Islet precursor cell (in vitro differentiated cells): ENCODE data around the gene OTP.
"Not testable (repeated sequence)": the region's sequence is repeated elsewhere in the genome, so short reads cannot be mapped to it uniquely, and the experiment has no call there.

Experiments used
- DNase-seq: peaks from one replicate; pipeline ENCODE4 v3.0.0-alpha.2; 2018

The OTP gene

DNA sequence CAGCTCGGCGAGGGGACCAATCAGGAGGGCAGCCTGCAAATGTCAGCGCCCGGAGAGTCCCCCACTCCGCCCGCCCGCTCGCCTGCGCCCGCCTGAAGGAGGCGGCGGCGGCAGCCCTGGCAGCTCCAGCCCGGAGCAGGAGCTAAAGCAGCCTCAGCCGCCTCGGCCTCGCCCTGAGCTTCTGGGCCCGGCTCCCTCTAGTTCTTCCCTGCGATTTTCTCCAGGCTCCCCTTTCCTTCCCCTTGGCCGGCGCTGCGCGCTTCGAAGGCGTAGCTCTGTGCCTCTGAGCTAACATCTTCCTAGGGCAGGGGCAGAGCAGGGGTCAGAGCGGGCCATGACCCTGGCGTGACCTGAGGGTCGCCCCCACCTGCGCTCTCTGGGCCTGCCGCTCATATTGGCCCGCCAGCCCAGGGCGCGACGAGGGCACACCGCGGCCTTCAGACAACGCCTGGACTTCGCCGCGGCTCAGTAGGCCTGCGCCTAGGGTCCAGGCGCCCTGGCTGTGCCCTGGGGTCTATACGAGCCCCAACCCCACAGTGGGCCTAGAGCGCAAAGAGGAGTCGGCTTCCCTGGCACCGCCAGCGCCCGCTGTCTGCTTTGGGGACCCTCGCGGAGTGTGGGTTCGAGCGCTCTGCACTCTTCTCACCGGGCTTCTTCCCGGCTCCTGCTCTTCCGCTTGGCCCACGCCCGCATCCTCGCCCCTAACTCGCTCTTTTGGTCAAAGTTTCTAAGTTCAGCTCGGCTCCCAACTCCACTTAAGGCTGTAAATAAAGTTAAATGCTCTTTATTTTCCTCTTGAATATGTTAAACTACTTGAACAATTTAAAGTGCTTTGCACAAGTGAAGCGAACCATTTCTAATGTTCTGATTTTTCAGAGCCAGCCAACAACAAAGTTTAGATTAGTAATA is 504 bp upstream of the OTP start:
- peak; percentile 82 for DNase-seq

DNA sequence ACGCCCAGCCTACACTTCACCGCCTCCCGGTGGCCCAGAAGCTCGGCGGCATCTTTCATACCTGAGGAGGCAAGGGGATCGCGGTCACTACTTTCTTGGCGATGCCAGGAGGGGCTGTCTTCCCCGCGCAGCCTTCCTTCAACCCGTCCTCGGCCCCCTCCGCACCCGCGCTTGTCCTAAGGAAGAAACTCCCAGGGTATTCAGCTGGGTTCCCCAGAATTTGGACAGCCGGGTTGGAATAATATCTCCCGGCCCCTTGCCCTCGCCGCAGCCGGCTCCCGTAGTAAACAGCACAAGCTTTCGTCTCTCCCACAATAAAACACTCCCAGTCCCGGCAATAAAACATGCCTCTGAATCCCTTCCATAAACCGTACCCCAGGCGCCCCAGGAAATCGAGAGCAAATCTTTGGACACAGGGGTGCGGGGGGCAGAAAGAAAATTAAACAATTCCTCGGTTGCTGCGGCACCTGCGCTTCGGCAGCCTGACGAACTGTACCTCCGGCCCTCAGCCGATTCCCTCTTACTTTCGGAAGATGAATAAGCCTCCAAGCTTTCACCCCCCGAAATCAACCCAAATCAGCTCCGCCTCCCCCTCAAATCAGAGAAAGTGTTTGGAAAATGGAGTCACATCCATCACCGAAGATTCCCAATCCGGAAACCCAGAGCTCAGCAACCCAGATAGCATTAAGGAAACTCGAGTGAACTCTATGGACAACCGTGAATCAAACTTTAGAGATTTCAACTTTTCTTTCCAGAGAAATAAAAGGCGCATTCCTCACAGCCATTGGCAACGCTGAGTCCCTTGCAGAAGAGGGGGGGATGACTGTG is 1.1 kb downstream of the OTP start:
- DNase-seq, result no peak

DNA sequence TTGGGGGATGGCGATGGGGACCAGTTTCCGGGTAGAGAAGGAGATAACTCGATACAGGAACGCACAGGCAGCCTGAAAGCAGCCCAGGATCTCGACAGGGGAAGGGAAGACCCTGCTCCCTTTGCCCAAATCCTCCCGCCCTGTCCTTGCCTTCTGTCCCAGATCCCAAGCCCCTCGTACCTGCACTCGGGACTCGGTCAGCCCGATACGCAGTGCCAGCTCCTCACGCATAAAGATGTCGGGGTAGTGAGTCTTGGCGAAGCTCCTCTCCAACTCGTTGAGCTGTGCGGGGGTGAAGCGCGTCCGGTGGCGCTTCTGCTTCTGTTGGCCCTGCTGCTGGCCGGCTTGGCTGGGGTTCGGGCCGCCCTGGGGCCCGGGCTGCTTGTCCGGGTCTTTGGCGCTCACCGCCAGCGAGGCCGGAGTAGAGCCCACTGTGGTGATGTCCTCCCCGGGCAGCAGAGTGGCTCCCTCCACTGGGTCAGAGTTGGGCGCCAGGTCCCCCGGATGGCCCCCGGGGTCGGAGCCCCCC is 1.8 kb downstream of the OTP start:
- DNase-seq, result no peak

DNA sequence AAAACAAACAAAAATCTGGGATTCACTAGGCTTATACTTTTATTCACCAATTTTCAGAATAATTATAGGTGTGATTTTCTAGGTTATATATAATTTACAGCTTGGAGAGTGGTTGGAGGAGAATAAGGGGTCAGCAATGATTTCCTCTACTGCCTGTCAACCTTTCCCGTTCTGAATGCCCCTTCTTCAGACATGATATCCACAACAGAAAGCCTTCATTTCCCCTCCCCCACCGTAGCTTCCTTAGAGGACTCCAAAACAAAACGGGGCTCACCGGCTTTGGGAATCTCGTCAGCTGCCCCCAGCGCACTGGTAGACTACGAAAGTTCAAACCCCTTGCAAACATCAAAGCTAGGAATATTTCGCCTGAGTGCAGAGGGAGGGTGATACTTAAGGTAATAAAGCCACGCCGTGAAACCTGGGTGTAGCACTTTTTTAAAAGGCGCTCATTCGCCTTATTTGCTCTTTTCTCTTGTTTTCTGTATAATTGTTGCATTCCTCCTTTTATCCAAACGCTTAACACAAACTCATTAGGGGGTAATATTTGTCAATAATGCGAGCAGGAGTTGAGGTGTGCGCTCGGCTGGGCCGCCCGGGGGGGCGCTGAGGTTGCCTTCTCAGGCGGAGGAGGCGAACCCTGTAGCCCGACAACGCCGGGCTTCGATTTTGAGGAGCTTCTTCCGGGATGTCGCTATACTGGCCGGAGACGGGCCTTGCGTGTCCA is 2.4 kb downstream of the OTP start:
- no peak for DNase-seq

DNA sequence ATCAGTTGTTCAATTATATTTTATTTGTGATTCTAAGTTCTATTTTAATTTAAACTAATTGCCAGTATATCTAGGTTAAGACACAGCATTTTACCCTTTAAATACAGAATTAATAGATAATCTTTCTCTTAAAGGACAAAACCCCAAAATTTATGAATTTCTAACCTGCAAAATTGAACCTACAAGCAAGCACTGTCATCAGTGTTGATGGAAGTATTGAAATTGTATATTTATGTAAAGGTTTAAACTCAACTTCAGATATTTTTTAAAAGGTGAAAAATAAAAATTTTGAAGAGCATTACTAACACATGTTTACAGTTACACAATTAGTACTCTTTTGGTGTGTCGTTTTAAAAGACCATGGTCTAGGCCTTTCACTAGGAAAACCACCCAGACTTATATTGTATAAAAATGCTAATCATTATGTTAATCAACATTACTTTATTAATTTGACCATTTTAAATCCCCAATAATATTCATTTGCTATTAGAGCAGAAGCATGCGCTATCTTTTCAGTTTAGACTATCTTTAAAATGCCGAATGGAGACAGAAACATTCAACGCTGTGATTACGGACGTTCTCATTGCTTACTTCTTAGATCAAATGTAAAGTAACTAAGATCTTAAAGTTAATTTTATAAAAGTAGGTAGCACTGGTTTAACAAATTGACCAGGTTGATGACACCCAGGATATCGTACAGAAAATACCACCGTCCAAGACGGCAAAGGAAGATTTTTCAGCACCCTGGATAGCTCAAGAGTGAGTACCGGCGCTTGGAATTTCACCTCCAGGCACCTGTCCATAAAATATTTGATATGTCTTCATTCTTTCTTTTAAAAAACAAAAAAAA is 3.2 kb downstream of the OTP start:
- DNase-seq, result no peak

DNA sequence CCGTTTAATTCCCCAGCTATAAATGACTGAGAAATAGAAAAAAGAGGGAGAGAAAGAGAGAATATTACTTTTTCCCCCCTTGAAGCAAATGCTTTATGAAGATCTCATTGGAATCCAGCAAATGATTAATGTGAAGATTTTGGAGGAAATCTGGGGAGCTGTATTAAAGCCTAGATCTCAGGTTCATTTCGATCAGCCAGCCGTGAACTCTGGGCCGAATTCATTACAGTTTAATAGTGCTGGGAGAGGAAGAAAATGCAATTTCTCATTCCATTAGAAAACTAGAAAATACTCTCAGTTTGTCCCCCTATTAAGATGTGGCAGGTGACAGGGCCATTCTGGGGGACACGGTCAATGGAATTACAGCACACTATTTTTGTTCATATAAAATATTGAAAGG is 4.8 kb downstream of the OTP start:
- no peak for DNase-seq

DNA sequence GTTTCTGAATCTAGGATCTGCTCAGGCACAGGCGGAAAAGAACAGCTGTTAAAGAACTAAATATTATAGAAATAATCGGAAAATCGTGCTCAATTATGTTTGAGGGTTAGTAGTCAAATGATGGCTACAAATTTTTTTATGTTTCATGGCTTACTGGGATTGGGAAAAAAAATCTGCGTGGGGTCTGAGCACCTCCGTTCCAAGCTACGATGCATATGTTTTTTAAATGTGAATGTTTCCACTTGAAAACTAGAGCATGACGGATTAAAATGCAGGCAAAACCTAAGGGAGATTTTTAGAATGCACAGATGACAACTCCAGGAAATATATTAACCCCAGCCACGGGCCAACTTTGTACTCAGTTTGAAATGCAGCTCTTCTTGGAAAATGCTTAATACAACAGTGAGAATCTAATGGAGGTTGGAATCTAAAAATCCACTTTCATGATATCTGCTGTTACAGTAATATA is 5.3 kb downstream of the OTP start:
- DNase-seq, result no peak

DNA sequence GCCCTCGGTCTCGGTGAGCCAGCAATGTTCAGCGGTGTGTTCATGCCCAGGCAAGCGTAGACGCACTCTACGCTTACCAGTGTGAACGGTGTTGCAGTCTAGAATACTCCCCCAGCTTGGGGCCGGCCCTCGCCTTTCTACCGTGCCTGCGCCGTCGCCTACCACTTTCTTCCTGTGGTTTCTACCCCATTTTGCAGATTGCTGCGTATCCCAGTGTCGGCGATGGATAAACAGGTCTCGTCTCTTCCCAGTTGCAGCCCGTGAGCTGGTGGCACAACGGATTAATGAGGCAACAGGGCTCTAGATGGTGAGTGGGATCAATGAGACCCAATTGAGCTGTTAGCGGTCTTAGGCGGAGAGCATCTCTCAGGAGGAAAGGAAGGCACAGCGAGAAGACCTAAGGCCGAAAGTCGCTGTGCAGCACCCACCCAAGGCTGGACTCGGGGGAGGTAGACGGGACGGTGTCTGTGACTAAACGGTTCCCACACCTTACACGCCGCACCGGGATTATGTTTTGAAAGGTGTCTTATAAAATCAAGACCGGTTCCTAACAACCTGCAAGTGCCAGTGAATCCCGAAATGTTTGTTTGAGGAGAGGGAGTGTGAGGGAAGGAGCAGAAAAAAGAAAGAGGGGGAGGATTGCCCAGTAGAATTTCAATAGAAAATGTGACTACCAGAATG is 5.8 kb downstream of the OTP start:
- no peak for DNase-seq

DNA sequence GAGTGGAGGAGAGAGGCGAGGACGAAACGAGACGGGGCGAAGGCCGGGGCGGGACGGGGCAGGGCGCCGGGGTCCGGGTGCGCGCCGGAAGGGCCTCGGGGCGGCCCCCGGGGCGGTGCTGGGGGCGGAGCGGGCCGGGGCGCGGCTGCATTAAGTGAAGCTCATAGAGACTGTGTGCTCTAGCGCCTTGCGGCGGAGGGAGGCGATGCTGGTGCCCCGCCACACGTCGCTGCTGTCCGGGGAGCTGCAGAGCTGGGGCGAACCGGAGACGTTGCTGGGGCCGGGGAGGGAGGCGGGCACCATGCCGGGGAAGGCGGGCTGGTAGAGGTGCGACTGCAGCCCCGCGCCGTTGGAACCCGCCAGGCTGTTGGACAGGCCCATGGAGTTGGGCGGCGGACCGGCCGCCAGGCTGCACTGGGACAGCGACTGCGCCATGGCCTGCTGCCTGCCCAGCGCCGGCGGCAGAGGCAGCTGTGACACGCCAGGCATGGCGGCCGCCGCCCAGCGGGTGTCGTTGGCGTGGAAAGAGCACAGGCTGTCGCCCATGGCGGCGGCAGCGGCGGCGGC is 8.3 kb downstream of the OTP start:
- DNase-seq, result peak; percentile 83

DNA sequence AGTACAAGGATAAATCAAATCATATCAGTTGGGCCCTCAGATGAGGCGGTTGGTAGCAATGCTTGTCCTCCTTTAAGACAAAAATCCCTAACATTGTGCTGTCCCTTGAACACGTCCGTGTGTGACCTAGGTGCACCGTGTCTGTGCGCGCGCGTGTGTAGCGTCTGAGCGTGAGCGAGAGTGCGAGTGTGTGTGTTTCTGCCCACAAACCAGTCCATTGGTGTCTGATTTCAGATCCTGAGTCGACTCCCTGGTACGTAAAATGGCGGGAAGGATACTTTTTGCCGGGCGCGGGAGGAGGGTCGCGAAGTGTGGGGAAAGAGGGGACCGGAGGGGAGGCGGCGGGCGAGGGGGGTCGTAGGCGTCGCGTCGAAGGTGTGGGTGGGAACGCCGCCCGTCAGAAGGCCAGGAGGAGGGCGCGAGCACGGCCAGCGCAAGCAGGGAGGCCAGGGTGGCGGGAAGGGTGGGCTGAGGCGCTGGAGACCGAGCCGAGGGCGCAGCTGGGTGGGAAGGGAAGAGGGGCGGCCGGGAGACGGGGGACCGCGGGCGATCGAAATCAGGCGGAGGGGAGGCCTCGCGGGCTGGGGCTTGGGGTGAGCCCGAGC is 8.9 kb downstream of the OTP start:
- no peak for DNase-seq

DNA sequence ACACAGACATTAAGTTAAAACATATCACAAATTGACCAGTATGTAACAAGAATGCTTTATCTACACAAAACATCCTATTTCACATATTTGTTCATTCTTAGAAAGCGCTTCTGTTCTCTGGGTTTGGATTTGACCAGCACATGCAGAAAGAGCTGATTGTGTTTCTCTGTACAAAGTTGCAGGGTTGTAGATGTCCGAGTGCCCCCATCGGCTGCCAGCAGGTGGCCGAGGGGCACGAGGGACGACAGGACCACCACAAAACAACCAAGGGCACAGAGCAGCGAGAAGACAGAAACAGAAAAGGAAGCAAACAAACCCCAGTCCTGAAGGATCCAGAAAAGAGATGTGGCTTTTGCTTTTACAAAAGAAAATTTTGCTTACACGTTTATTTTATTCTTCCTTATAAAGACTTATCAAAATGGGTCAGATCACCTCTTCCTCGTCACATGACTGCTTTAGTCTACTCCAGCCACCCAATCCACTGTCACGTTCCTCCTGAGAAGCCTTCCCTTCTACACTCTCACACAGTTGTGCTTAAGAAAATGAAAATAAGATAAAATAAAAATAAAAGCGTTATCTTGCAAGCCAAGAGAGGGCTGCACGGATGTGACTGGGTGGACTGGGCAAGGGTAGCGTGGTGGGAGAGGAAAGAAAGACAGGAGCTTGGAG is 9.5 kb downstream of the OTP start:
- no peak for DNase-seq

DNA sequence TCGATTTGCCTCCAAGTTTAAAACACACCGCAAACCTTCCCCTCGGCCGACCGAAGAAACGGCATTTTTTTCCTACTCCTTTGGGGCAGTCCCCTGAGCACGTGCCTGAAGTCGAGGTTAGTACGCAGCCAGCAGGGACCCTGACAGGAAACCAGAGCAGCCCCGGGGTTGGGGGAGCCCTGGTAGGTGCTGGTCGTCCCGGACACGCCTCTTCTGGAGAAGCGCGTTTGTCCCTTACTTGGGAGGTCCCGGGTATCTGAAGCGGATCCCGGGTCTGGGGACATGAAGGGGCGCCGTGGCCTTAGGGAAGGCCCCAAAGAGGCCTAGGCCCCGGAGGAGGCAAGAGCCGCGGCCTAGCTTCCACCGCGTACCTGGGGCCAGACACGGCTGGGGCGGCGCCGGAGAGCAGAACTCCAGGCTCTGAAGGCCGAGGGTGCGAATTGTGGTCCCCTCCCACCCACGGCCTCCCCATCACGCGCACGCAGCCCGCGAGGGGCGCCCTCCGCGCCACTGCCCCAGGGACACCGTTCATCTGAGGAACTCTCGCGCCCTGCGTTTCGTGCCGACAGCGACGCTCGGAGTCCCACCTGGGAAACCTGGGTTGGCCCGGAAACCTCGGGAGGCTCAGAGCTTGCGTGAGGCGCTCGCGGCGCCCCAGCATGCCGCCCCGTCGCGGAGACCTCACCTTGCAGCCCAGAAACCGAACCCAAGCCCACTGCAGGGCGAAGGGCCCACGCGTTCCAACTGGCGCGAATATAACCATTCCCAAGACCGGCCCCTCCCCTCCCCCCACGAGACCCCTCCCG is 10.4 kb downstream of the OTP start:
- DNase-seq, result no peak

DNA sequence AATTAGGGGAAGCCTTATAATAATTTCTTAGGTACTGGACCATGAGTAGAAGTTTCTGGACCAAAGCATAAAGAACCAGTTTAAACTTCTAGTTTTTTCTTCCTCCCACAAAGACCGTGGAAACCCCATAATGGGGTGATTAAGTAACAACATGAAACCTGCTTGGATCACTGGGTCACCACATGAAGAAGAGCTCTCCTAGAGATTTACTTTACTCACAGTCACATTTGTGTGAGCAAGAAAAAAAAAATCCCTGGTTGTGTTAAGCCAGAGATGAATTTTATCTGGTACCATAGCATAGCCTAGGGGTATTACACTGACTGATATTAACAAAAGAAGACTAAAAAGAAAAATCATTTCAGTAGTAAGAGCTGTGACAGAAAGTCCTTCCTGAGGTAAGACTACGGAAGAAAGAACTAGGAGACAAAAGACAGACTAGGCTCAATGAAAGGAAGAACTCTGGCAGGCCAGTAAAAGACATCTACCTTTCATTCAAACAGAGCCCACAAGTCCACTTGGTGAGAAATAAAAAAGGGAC is 15.2 kb downstream of the OTP start:
- no peak for DNase-seq

DNA sequence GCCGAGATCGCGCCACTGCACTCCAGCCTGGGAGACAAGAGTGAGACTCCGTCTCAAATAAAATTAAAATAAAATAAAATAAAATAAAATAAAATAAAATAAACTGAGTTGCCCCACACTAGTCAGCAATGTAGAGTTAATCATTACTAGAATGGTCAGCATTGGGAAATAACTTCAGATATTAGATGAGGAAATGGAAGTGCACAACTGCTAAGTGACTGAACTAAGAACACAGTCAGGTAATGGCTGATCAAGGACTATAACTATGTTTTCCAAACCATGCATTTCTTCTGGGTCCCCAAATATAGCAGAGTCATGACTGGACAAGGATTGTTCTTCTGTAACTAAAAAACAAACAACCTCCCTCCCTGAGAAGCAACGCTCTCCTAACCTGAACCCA is 17.1 kb downstream of the OTP start:
- no peak for DNase-seq

DNA sequence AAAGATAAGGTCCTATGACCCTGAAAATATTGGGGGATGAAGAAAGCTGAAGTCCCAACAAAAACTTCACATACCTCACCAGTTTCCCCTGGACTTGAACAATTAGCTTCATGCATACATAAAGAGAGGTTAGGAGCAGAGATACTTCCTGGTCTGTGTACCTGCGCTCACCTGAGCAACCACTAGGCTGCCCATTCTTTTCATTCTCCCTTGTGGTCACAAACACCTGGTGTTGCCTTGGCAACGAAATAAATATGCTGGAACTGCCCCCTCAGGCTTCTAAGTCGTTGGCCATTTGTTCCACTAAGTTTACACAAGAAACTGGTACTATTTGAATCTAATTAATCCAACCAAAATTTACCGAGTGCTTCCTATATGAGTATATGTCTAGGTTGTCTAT is 18.1 kb downstream of the OTP start:
- peak; percentile 81 for DNase-seq

DNA sequence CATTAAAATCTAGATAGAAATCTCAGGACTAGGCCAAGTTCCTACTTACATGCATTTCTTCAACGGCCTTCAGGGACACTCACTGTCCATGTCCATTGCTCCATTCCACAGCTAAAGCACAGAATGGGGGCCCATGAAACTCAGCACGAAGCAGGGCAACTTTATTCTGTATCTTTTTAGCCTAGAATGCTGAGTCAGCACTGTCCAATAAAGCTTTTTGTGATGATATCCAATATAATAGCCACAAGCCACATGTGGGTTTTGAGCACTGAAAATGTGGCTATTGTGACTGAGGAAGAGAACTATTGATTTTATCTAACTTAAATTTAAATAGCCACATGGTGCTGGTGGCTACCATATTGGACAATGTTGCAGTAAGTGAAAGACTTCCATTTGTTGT is 21.6 kb downstream of the OTP start:
- no peak for DNase-seq

DNA sequence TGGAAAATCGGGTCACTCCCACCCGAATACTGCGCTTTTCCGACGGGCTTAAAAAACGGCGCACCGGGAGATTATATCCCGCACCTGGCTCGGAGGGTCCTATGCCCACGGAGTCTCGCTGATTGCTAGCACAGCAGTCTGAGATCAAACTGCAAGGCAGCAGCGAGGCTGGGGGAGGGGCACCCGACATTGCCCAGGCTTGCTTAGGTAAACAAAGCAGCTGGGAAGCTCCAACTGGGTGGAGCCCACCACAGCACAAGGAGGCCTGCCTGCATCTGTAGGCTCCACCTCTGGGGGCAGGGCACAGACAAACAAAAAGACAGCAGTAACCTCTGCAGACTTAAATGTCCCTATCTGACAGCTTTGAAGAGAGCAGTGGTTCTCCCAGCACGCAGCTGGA is 29.6 kb downstream of the OTP start:
- DNase-seq, result not testable (repeated sequence)

DNA sequence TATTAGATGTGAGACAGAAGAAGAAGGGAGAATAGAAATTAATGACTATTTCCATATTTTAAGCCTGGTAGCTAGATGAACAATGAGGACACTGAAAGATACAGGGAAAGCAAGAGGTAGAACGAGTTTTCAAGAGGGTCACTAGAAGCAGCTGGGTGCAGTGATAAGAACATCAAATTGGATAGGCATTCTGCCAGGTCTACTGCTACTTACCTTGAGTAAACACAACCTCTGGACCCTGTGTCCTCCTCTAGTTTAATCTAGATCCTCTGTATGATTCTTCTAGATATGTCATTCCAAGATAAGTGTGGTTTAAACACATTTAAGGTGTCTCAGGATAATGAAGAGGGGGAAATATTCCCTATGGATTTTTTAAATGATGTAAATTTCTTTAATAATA is 31.2 kb downstream of the OTP start:
- no peak for DNase-seq

DNA sequence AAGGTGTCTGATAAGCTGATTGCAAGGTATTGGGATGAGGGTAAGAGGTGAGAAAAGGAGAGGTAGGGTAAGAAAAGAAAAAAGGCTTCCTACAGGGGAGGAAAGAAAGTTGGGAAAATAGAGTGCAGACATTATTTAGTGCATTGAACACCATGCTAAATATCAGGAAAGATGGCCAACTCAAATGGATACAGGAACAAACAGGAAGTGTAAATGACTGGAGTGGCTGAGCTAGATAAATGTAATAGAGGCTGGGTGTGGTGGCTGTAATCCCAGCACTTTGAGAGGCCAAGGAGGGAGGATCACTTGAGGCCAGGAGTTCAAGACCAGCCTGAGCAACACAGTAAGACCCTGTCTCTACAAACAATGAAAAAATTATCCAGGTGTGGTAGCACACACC is 32.2 kb downstream of the OTP start:
- DNase-seq, result no peak
